Measurements from ENCODE around the gene CHD9. TPM values are rescaled to one million over a fixed set of nuclear protein-coding genes. Genes with fewer than 3 reads are reported as not detected.

The CHD9 gene
- total RNA-seq, 2 donors from 2014 or later, result 16.0 to 19.5 TPM

- H3K9me3 Mint-ChIP-seq, result no peaks in the 10 kb centered on the region
- no peak overlapping the region for H3K4me3 Mint-ChIP-seq
- no peaks in the 10 kb centered on the region for H3K36me3 Mint-ChIP-seq (ENCODE audit: low read depth)
- H3K27me3 Mint-ChIP-seq, result peaks cover 11% of the 10 kb centered on the region
- H3K4me1 Mint-ChIP-seq, result peaks cover 4% of the 10 kb centered on the region
- H3K27ac Mint-ChIP-seq, result no peak overlapping the region
- ATAC-seq (replicated peaks), result no peak
Observed at GRCh38 chr16:53356478-53357207, 301.9 kb downstream of the CHD9 start.

GRCh38 chr16:53357208-53357586 is 302.4 kb downstream of the CHD9 start:
- Mint-ChIP-seq H3K4me3 (no peak overlapping the region), H3K27ac (no peak overlapping the region)
- ATAC-seq (replicated peaks), result no peak

DNA sequence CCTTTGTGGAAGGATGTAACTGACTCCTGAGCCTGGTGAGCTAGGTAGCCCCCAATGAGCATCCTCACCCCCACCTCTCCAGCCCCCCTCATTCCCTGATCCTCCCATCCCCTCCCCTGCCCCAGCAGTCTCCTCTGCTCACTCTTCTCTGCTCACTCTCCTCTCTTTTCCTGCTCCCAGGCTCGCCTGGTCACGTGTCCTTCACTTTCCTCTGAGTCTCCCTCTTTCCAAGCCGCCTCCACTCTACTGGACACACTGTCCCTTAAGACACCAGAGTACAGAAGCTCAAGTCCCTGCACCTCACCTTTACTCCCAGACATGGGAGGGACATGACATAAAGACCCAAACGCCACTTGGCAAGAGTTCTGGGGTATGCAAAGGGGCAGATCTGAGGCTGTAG is 303.2 kb downstream of the CHD9 start:
- ATAC-seq (replicated peaks), result no peak
- Mint-ChIP-seq H3K27me3 (peaks cover 11% of the 10 kb centered on the region), H3K4me3 (no peak overlapping the region), H3K9me3 (no peaks in the 10 kb centered on the region), H3K4me1 (peaks cover 4% of the 10 kb centered on the region), H3K27ac (no peak overlapping the region), H3K36me3 (ENCODE audit: low read depth) (no peaks in the 10 kb centered on the region)

More at GRCh38 chr16:53357208-53357586, 302.4 kb downstream of the CHD9 start:
- Mint-ChIP-seq H3K27me3 (peaks cover 11% of the 10 kb centered on the region), H3K36me3 (ENCODE audit: low read depth) (no peaks in the 10 kb centered on the region), H3K4me1 (peaks cover 4% of the 10 kb centered on the region), H3K9me3 (no peaks in the 10 kb centered on the region)

DNA sequence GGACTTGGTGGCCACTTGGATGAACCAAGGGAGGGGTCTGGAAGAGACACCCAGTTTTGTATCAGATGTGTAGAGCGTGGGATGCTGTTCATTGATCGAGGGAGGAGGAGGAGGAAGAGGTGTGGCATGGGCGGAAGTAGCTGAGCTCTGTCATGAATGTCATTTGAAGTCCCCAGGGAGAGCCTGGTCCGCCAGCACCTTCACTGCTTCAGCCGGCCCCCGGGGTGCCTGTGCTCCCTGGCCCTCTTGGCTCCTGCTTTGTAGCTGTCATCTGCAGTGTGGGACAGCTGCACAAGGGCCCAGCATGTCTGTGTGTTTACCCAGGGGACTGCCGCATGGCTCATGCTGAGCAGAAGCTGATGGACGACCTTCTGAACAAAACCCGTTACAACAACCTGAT is 304.1 kb downstream of the CHD9 start:
- H3K27me3 Mint-ChIP-seq, result peaks cover 11% of the 10 kb centered on the region
- H3K9me3 Mint-ChIP-seq, result no peaks in the 10 kb centered on the region
- H3K4me1 Mint-ChIP-seq, result peaks cover 4% of the 10 kb centered on the region
- no peak overlapping the region for H3K27ac Mint-ChIP-seq
- no peaks in the 10 kb centered on the region for H3K36me3 Mint-ChIP-seq (ENCODE audit: low read depth)
- ATAC-seq (replicated peaks), result no peak
- H3K4me3 Mint-ChIP-seq, result no peak overlapping the region

DNA sequence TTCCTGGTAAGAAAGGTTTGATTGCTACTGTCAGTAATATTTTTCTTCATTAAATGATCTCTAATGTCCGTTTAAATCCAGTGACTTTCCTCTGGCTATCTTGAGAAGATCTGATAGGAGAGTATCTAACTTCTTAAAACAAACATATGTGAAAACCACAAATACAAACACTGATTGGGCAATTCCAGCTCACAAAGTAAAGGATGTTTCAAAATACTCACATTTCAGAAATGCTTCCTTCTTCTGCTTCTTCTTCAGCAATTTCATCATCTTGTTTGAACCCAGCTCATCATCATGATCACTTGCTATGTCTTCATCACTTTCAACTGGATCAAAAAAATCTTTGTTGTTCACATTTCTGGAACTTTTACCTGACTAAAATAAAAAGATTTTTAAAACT is 315.1 kb downstream of the CHD9 start:
- Mint-ChIP-seq H3K4me3 (no peak overlapping the region), H3K9me3 (no peaks in the 10 kb centered on the region), H3K27ac (no peak overlapping the region), H3K27me3 (no peaks in the 10 kb centered on the region), H3K4me1 (peaks cover 5% of the 10 kb centered on the region), H3K36me3 (ENCODE audit: low read depth) (no peaks in the 10 kb centered on the region)
- ATAC-seq (replicated peaks), result no peak

DNA sequence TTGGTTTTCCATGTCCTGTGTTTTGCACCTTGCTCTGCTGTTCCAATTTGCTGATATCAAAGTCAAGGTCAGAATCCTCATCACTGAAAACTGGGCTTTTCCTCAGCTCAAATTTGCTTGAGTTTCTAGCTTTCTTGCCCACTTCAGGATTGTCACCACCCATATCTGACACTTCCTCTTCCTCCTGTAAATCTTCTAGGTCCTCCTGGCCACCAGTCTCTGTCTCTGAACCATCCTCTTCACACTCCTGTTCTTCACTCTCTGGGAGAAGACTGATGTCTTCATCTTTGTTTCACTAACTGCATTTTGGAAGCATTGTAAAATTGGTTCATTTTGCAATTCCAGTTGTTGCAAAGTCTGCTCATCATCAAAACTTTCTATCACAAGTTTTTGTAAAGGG is 316.0 kb downstream of the CHD9 start:
- no peak overlapping the region for H3K27ac Mint-ChIP-seq
- no peaks in the 10 kb centered on the region for H3K36me3 Mint-ChIP-seq (ENCODE audit: low read depth)
- no peak for ATAC-seq (replicated peaks)
- H3K4me1 Mint-ChIP-seq, result peaks cover 5% of the 10 kb centered on the region
- no peaks in the 10 kb centered on the region for H3K9me3 Mint-ChIP-seq
- H3K4me3 Mint-ChIP-seq, result no peak overlapping the region
- no peaks in the 10 kb centered on the region for H3K27me3 Mint-ChIP-seq

- no peaks in the 10 kb centered on the region for H3K9me3 Mint-ChIP-seq
- H3K4me1 Mint-ChIP-seq, result peaks cover 8% of the 10 kb centered on the region
- H3K4me3 Mint-ChIP-seq, result no peak overlapping the region
- no peaks in the 10 kb centered on the region for H3K36me3 Mint-ChIP-seq (ENCODE audit: low read depth)
- H3K27me3 Mint-ChIP-seq, result no peaks in the 10 kb centered on the region
- ATAC-seq (replicated peaks), result peak; percentile 98
- H3K27ac Mint-ChIP-seq, result peak overlapping the region; percentile 84
Observed at GRCh38 chr16:53372992-53373871, 318.4 kb downstream of the CHD9 start.

GRCh38 chr16:53374800-53375199 is 320.0 kb downstream of the CHD9 start:
- H3K9me3 Mint-ChIP-seq, result no peaks in the 10 kb centered on the region
- H3K4me1 Mint-ChIP-seq, result peaks cover 12% of the 10 kb centered on the region
- no peak overlapping the region for H3K4me3 Mint-ChIP-seq
- no peak overlapping the region for H3K27ac Mint-ChIP-seq
- H3K27me3 Mint-ChIP-seq, result no peaks in the 10 kb centered on the region
- no peaks in the 10 kb centered on the region for H3K36me3 Mint-ChIP-seq (ENCODE audit: low read depth)
- ATAC-seq (replicated peaks), result peak; percentile 17

- H3K9me3 Mint-ChIP-seq, result no peaks in the 10 kb centered on the region
- no peaks in the 10 kb centered on the region for H3K27me3 Mint-ChIP-seq
- H3K4me1 Mint-ChIP-seq, result peaks cover 16% of the 10 kb centered on the region
- H3K4me3 Mint-ChIP-seq, result peak overlapping the region; percentile 37
- ATAC-seq (replicated peaks), result no peak
- no peak overlapping the region for H3K27ac Mint-ChIP-seq
- peaks cover 8% of the 10 kb centered on the region for H3K36me3 Mint-ChIP-seq (ENCODE audit: low read depth)
Observed at GRCh38 chr16:53378138-53378537, 323.3 kb downstream of the CHD9 start.

Other genes with a start within 250 kb of the CHD9 start
- 1 to 10 TPM; 1.4 to 2.0 TPM for gene CHD9NB, start 2.1 kb upstream of the CHD9 start, total RNA-seq

Data from activated T-helper 17 cell treated with anti-CD3 and anti-CD28 coated beads, Interleukin-2, amount 50 U/mL, for 72 hours (primary cell).